Gastroesophageal sphincter (tissue), 4 donors: ENCODE data around the gene FRMPD4. TPM values are rescaled to one million over a fixed set of nuclear protein-coding genes. Genes with fewer than 3 reads are reported as not detected.

Experiments
- ATAC-seq: fragments of 150-250 bp; one replicate; pipeline ENCODE4 v1.9.1; 2016; ENCODE audit warnings: mild to moderate bottlenecking, moderate library complexity
- H3K27ac ChIP-seq, 4 donors: fragments of 200-600 bp; sonication (generic) in 3 of 4; 1 replicate in 3 of 4; 2 replicates in 1 of 4; pipeline ENCODE4 v1.5.1; 2016 to 2019
- H3K27me3 ChIP-seq: fragments of 200-600 bp; sonication (generic); one replicate; pipeline ENCODE4 v1.5.1; 2019
- H3K36me3 ChIP-seq, 2 donors: fragments of 200-600 bp; sonication (generic); one replicate each; pipeline ENCODE4 v1.5.1; 2019; ENCODE audit warnings: control low read depth in 1 of 2
- H3K4me1 ChIP-seq, 3 donors: fragments of 200-600 bp; sonication (generic); 1 replicate in 2 of 3; 2 replicates in 1 of 3; pipeline ENCODE4 v1.5.1; 2016 to 2019; ENCODE audit warnings: control low read depth in 2 of 3
- H3K4me3 ChIP-seq, 2 donors: fragments of 200-600 bp; sonication (generic); one replicate each; pipeline ENCODE4 v1.5.1; 2019; ENCODE audit warnings: mild to moderate bottlenecking in 1 of 2, moderate library complexity in 1 of 2
- H3K9me3 ChIP-seq, 3 donors: fragments of 200-600 bp; sonication (generic); one replicate each; pipeline ENCODE4 v1.5.1; 2017 to 2019; ENCODE audit warnings: control low read depth in 2 of 3
- EP300 ChIP-seq: sonication (generic); formaldehyde crosslinking; IDR thresholded peaks from one replicate; pipeline ENCODE4 v1.6.1; 2017; ENCODE audit warnings: antibody characterized with exemption, mild to moderate bottlenecking
- POLR2A ChIP-seq, 2 donors: fragments of 450-650 bp; IDR thresholded peaks; one replicate each; pipeline ENCODE4 v1.6.1; 2017; ENCODE audit warnings: antibody characterized with exemption in 2 of 2, mild to moderate bottlenecking in 2 of 2, moderate library complexity in 1 of 2
- POLR2AphosphoS5 ChIP-seq: sonication (generic); formaldehyde crosslinking; IDR thresholded peaks from one replicate; pipeline ENCODE4 v1.6.1; 2017; ENCODE audit warnings: antibody characterized with exemption
- WGBS, 2 donors: methylation state at CpG; one replicate each; pipeline ENCODE4 v1.1.5; 2018; ENCODE audit warnings: low coverage in 1 of 2; 5-methylcytosine and 5-hydroxymethylcytosine counted together
- total RNA-seq, 4 donors: library from RNA; depleted of rRNA; stranded (reverse); fragments of >200 nt; gene quantifications; one replicate each; pipeline ENCODE4 v1.1.0, GENCODE V29; 2016
- TF ChIP-seq, protein P1 (sequence below), 4 experiments: fragments of 200-600 bp in 2 of 4; fragments of 450-650 bp in 2 of 4; sonication (generic) in 1 of 4; IDR thresholded peaks; one replicate each; pipeline ENCODE4 v1.5.1; 2017 to 2019; ENCODE audit warnings: antibody characterized with exemption in 4 of 4, mild to moderate bottlenecking in 2 of 4, moderate library complexity in 2 of 4

Gene FRMPD4
- total RNA-seq, 4 donors from 2014 or later: 0.31 to 2.1 (median 1.3) TPM; not detected in 1

- no peaks in the 10 kb centered on the region for H3K27me3 ChIP-seq
- WGBS, 2 donors: 36 to 43% methylated on average over 4 of the region's 4 CpGs
- no peak for ATAC-seq
- no peak overlapping the region for H3K4me3 ChIP-seq
- H3K9me3 ChIP-seq: no peaks in the 10 kb centered on the region
- no peaks in the 10 kb centered on the region for H3K36me3 ChIP-seq
- H3K4me1 ChIP-seq: no peaks in the 10 kb centered on the region
- TF ChIP-seq, protein P1, sequence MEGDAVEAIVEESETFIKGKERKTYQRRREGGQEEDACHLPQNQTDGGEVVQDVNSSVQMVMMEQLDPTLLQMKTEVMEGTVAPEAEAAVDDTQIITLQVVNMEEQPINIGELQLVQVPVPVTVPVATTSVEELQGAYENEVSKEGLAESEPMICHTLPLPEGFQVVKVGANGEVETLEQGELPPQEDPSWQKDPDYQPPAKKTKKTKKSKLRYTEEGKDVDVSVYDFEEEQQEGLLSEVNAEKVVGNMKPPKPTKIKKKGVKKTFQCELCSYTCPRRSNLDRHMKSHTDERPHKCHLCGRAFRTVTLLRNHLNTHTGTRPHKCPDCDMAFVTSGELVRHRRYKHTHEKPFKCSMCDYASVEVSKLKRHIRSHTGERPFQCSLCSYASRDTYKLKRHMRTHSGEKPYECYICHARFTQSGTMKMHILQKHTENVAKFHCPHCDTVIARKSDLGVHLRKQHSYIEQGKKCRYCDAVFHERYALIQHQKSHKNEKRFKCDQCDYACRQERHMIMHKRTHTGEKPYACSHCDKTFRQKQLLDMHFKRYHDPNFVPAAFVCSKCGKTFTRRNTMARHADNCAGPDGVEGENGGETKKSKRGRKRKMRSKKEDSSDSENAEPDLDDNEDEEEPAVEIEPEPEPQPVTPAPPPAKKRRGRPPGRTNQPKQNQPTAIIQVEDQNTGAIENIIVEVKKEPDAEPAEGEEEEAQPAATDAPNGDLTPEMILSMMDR (IDR thresholded peaks at IDR 0.05): no peak
- TF ChIP-seq POLR2A (IDR thresholded peaks at IDR 0.05): no peak
- TF ChIP-seq EP300: no peak
- no peak for TF ChIP-seq POLR2AphosphoS5
- no peak overlapping the region for H3K27ac ChIP-seq
These were observed 562.5 kb downstream of the FRMPD4 start for GRCh38 chrX:12700745-12701144.

DNA sequence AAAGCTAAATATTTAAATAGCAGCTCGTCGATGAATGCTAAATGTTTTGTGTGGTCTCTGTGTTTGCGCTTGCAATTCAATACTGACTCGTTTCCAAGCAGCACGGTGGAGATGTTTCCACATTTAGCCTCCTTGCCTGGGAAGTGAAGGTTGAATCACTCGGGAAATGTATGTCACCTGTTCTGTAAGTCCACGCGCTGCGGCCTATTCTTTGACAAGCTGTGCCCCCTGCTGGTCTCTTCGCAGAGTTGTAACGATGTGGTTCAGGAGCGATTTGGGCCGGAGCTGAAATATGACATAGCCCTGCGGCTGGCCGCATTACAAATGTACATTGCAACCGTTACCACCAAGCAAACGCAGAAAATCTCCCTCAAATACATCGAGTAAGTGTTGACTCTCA, 563.4 kb downstream of the FRMPD4 start:
- Histone ChIP-seq H3K36me3 (no peaks in the 10 kb centered on the region), H3K27ac (no peak overlapping the region), H3K4me1 (no peaks in the 10 kb centered on the region), H3K4me3 (no peak overlapping the region), H3K27me3 (no peaks in the 10 kb centered on the region), H3K9me3 (no peaks in the 10 kb centered on the region)
- ATAC-seq: peak; percentile 36
- TF ChIP-seq, protein P1 (IDR thresholded peaks at IDR 0.05): peak in 3 of 4 experiments; percentile 33 to 57 (median 51)
- TF ChIP-seq EP300: no peak
- WGBS, 2 donors: 17 to 26% methylated on average over 3 to 15 of the region's 18 CpGs

DNA sequence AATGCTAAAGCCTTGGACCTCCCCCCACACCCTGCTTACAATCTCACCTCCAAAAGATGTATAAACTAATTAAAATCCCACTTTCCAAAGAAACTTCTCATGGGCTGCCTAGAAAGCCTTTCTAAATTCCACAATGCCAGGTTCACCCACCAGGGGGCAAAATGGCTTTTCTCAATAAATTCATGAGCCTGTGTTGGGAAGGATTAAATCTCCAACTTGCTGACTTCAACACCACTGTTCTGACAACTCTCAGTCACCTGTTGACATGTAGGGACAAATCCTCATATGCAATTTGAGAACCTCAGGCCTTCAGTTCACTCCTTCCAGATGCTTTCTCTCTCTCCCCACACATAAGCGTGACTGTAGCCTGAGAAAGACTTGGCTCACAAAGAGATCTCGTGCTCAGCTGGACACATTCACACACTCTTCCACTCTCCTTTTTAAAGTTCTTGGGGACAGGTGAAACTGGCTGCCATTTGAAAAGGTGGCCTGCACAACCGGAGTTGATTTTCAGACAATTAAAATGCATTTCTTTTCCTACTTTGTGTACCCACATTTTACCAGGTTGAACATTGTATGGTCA, 564.3 kb downstream of the FRMPD4 start:
- TF ChIP-seq POLR2AphosphoS5 (no peak), POLR2A (IDR thresholded peaks at IDR 0.05) (no peak), EP300 (no peak)
- TF ChIP-seq, protein P1 (IDR thresholded peaks at IDR 0.05): no peak
- WGBS, 2 donors: 69% methylated on average over 3 of the region's 3 CpGs; no CpG with 5 or more reads in 1 of the 2 donors
- no peaks in the 10 kb centered on the region for H3K9me3 ChIP-seq
- no peaks in the 10 kb centered on the region for H3K4me1 ChIP-seq
- no peak overlapping the region for H3K27ac ChIP-seq
- H3K4me3 ChIP-seq: no peak overlapping the region
- no peaks in the 10 kb centered on the region for H3K27me3 ChIP-seq
- ATAC-seq: no peak
- no peaks in the 10 kb centered on the region for H3K36me3 ChIP-seq

GRCh38 chrX:12704706-12705105, 566.4 kb downstream of the FRMPD4 start:
- Histone ChIP-seq H3K27ac (no peak overlapping the region), H3K27me3 (no peaks in the 10 kb centered on the region), H3K4me1 (no peaks in the 10 kb centered on the region), H3K36me3 (no peaks in the 10 kb centered on the region), H3K4me3 (no peak overlapping the region), H3K9me3 (no peaks in the 10 kb centered on the region)
- 73 to 82% methylated on average over 3 to 4 of the region's 7 CpGs for WGBS, 2 donors
- TF ChIP-seq, protein P1 (IDR thresholded peaks at IDR 0.05): no peak
- TF ChIP-seq POLR2A (IDR thresholded peaks at IDR 0.05) (no peak), POLR2AphosphoS5 (no peak), EP300 (no peak)
- no peak for ATAC-seq

DNA sequence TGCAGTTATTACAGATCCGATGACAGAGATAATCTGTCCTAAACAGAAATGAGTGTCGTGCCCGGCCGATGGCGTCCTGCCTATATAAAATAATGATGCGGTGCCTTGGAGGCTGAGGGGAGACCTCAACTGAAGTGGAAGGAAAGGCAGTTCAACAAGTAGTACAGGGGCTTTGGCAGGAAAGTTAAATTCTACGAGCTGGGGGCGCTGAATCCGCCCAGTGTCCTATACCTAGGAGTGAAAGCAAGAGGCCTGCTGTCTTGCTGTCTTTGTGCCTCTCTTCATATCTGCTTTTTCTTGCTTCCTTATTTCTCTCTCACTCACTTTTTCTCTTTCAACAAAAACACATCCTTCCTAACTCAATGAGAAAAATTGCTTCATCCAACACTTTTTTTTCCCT, 570.8 kb downstream of the FRMPD4 start:
- ATAC-seq: no peak
- H3K36me3 ChIP-seq: no peaks in the 10 kb centered on the region
- no peaks in the 10 kb centered on the region for H3K4me1 ChIP-seq
- no peak for TF ChIP-seq POLR2A (IDR thresholded peaks at IDR 0.05)
- TF ChIP-seq, protein P1 (IDR thresholded peaks at IDR 0.05): no peak
- no peak overlapping the region for H3K4me3 ChIP-seq
- WGBS, 2 donors: 41 to 99% methylated on average over 5 to 9 of the region's 9 CpGs
- H3K9me3 ChIP-seq: no peaks in the 10 kb centered on the region
- H3K27me3 ChIP-seq: no peaks in the 10 kb centered on the region
- no peak overlapping the region for H3K27ac ChIP-seq
